ENCODE results near the gene XPO4. TPM values are rescaled to one million over a fixed set of nuclear protein-coding genes. Genes with fewer than 3 reads are reported as not detected.

Gene XPO4
- total RNA-seq, 1 experiment from 2014 or later = 56.9 TPM

DNA sequence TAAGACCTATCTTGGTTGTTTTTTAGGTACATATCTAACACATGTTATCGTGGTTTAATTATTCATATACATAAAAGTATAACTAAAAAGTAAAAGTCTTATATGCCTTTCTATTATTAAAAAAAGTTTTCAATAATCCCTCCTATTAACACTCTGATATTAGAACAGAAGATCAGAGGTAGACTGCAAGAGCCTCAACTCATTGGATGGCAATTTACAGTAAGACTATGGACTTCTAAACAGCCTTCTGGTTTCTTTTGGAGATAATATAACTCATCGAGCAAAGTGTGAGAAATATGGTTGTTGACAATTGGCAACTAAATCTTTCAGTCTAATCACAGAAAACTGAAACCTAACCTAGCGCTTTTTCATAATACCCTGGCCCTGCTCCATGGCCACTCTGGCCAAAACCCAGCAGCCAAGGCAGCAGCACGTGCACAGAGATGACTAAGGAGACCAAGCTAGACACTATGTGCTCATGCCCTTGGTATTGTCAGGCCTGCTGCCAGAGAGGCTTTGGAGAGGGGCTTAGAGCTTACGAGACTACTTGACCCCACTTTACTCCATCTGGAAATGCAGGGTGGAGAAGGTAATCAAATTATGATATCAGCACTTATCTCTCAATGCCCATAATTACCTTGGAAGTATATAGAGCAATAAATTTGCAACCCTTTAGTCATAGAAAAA is 88.2 kb downstream of the XPO4 start:
- in situ Hi-C loops (cut with HindIII; ENCODE audit: low pct_unique_long_range_greater_than_20kb, low sequenced_read_pairs) = no loop called here
- DNase-seq (ENCODE audit: low read depth, low spot score) = no peak

DNA sequence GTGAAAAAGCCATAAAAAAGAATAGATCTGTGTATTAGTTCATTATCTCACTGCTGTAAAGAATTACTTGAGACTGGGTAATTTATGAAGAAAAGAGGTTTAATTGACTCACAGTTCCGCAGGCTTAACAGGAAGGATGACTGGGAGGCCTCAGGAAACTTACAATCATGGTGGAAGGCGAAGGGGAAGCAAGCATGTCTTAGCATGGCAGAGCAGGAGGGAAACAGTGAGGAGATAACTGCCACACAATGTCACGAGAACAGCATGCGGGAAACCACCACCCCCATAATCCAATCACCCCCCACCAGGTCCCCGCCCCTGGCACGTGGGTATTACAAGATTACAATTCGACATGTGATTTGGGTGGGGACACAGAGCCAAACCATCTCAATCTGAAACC is 89.7 kb downstream of the XPO4 start:
- no peak for DNase-seq (ENCODE audit: low read depth, low spot score)
- in situ Hi-C loops (cut with HindIII; ENCODE audit: low pct_unique_long_range_greater_than_20kb, low sequenced_read_pairs) = no loop called here

DNA sequence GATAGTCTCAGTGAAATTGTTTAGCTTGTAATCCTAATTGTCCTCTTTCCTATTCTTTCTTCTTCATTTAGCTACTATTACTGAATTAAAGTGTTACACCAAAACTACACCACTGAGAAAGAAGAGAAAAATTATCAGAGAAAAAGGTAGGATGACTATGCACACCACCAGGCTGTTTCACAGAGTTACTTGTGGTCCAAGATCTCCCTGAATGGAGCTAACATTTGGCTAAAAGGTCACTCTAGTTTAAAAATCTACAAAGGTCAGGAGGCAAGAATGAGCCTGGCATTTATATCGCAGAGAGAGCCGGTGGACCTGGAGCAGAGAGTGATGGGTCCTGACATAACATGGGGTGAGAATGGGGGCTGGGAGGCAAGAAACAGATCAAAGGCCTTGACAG is 91.7 kb downstream of the XPO4 start:
- DNase-seq (ENCODE audit: low read depth, low spot score) = peak; percentile 29
- in situ Hi-C loops (cut with HindIII; ENCODE audit: low pct_unique_long_range_greater_than_20kb, low sequenced_read_pairs) = no loop called here

DNA sequence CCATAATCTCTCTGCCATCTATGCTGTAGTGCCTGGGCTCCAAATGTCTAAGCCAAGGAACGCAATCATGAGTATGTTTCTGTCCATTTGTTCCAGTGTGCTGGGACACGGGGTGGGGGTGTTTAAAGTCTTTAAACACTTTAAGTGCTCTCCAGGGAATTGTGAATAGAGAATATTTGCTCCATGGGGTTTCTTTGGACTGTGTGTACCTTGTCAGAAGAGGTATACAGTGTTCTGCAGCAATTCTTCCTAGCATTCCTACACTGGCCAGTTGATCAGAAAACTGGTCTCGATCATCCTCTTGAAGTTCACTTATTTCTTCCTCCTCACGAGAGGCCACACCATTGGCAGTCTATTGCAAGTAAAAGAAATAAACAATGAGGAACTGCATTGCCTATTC is 93.7 kb downstream of the XPO4 start:
- in situ Hi-C loops (cut with HindIII; ENCODE audit: low pct_unique_long_range_greater_than_20kb, low sequenced_read_pairs) = no loop called here
- DNase-seq (ENCODE audit: low read depth, low spot score) = no peak

DNA sequence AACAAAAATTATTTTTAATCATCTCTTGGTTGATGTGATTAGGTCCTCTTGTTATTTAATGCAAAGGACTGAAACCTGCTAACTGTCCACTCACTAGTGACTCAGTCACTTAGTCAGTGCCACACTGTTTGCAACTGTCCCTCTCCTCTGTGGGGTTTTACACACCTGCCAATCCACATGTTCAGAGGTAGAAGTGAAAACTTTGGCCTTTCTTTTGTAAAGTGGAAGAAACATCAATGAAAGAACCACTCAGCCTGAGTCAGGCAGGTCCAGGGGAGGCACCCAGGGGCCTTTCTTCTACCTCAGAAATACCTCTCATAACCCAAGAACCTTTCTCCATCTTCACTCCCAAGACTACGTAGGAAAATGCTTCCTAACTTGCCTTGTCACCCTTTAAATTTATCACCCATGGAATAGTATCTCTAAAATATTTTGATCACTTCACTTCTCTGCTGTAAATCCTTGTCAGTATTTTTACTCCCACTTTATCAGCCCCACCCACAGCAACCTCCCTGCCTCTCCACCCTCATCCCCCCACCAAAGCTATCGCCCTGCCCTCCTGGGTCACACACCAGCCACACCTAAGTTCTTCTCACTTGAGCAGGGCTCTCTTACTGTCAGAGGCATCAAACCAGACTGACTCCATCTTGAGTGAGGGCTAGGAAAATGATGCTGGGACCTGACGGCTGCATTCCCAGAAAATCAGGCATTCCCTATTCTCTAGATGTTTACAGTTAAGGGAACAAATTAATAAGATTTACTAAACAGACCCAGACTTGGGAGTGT is 99.2 kb downstream of the XPO4 start:
- DNase-seq (ENCODE audit: low read depth, low spot score) = no peak
- in situ Hi-C loops (cut with HindIII; ENCODE audit: low pct_unique_long_range_greater_than_20kb, low sequenced_read_pairs) = no loop called here

DNA sequence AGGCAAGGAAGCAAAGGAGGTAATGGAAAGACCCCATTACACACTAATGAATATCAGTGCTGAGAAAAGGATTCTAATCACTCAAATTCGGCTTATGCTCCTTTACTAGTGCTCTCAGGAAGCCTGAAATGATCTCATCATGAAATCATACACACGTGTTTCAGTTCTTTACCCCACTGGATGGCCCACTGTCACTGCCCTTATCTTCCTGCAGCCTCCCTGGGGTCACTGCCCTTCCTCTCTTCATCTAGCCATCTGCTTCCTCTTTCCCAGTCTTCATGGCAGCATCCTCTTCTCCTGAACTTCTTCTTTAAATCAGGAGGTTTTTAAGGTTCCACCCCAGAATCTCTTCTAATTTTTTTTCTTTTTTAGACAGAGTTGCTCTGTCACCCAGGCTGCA is 100.8 kb downstream of the XPO4 start:
- no peak for DNase-seq (ENCODE audit: low read depth, low spot score)
- in situ Hi-C loops (cut with HindIII; ENCODE audit: low pct_unique_long_range_greater_than_20kb, low sequenced_read_pairs) = no loop called here

DNA sequence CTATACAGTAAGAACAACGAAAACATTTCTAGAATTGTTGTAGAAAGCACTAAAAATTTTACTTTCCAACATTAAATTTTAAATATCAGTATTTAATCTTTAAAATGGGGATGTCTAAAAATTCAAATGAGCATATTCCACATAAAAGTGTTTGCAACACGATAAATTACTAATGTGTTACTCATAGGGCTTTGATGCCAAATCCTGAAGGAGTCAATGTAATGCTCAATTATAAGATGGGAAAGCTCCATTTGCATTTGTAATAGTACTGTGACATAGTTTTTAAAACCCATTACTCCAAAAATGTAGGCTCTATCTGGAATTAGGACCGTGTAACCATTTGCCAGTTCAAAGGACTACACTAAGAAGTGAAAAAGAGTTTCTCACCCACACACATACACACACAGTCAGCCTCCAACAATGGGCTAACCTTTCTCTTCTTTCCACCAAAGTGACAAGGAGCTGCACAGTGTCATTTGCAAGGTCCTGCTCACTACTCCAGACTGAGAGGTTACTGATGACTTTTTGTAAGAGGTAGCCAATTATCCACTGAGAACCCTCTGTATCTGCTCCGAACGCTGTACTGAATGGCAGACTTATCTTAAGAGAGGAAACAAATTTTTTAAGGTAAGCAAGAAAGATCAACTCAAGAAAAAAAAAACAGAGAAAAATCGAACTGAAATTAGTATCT is 102.7 kb downstream of the XPO4 start:
- no peak for DNase-seq (ENCODE audit: low read depth, low spot score)

DNA sequence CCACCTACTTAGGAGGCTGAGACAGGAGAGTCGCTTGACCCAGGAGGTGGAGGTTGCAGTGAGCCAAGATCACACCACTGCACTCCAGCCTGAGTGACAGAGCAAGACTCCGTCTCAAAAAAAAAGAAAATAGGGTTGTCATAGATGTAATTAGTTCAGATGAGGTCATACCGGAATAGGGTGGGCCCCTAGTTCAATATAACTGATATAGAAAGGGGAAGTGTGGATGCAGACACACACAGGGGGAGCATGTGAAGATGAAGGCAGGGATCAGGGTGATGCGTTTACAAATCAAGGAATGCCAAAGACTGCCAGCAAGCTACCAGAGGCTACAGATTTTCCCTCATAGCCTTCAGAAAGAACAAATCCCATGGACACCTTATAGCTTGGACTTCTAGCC is 104.5 kb downstream of the XPO4 start:
- DNase-seq (ENCODE audit: low read depth, low spot score) = no peak
- in situ Hi-C loops (cut with HindIII; ENCODE audit: low pct_unique_long_range_greater_than_20kb, low sequenced_read_pairs) = no loop called here

More for the DNA sequence above, 102.7 kb downstream of the XPO4 start:
- in situ Hi-C loops (cut with HindIII; ENCODE audit: low pct_unique_long_range_greater_than_20kb, low sequenced_read_pairs) = no loop called here

DNA sequence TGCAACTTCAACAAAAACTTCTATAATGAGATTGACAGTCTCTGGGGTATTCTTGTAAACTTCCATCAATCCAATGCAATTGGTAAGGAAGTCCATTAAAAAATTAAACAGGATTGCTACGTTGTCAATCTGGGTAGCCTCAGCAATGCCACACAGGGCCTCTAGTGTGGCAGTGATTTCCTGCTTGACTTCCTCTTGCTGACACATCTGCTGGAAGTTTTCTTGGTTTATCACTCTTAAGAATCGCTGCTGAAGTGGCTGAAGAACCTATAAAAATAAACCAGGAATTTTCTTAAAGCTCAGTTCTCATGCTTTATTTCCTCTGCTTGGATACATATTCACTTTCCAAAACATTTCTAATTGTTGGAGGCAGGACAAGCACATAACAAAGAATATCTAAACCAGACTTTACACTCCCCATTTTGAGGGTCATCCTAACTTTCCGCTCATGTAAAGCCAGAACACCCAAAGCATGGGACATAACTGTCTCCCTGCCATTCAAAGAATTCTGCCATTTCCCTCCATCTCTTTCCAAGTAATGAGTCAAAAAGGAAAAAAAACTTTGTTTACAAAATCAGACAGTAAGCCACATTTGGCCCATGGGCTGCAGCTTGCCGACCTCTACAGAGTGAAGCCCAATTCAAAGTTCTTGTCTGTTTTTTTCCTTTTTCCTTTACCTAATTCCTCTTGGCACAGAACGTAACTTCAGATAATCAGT is 105.6 kb downstream of the XPO4 start:
- in situ Hi-C loops (cut with HindIII; ENCODE audit: low pct_unique_long_range_greater_than_20kb, low sequenced_read_pairs) = no loop called here
- DNase-seq (ENCODE audit: low read depth, low spot score) = no peak

DNA sequence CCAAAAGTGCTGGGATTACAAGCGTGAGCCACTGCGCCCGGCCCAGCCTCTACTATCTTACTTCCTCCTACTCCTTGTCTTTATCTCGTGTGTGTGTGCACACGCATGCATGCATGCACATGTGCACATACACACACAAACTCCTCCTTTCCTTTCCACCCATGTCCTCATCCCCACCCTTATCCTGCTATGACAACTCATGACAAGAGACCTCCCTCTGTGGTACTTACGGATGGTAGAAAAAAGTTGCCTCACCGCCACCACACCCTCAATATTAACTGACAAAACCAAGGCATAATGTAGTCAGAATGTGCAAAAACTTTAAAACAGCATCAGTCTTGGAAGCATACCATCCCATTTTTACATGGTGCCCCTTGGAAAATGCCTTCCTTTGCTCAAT is 112.9 kb downstream of the XPO4 start:
- in situ Hi-C loops (cut with HindIII; ENCODE audit: low pct_unique_long_range_greater_than_20kb, low sequenced_read_pairs) = no loop called here
- no peak for DNase-seq (ENCODE audit: low read depth, low spot score)

DNA sequence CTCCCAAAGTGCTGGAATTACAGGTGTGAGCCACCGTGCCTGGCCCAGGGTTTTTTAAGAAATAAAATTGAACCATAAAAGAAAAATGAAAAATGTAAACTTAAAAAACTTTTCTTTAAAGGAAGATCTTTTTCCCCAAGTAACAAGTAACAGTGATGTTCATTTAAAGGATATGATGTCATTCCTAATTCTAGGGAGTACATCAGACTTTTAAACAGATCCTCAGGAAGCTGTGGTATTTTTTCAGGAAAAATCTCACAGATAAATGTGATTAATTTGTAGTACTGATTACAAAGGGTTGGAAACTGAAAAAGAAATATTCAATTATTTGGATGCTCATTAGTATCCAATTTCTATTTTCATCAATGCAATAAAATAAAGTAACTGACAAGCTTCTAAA is 114.2 kb downstream of the XPO4 start:
- DNase-seq (ENCODE audit: low read depth, low spot score) = no peak
- in situ Hi-C loops (cut with HindIII; ENCODE audit: low pct_unique_long_range_greater_than_20kb, low sequenced_read_pairs) = no loop called here

DNA sequence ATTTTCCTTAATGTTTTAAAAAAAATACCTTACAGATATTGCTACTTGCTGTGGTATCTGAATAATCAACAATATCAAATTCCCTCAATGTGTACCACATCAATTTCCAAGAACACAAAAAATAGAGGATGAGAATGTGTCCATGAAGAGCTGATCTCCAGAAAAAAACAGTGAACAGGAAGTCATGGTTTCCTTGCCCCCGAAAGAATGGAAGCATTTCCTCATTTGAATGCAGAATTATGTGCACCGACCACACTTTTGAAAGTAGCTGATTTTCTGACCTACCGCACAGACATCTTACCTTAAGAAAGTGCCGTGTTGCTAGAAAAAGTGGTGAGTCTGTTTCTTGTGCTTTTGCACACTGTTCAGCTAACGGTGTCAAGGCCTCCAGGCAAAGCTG is 115.4 kb downstream of the XPO4 start:
- in situ Hi-C loops (cut with HindIII; ENCODE audit: low pct_unique_long_range_greater_than_20kb, low sequenced_read_pairs) = no loop called here
- DNase-seq (ENCODE audit: low read depth, low spot score) = no peak

DNA sequence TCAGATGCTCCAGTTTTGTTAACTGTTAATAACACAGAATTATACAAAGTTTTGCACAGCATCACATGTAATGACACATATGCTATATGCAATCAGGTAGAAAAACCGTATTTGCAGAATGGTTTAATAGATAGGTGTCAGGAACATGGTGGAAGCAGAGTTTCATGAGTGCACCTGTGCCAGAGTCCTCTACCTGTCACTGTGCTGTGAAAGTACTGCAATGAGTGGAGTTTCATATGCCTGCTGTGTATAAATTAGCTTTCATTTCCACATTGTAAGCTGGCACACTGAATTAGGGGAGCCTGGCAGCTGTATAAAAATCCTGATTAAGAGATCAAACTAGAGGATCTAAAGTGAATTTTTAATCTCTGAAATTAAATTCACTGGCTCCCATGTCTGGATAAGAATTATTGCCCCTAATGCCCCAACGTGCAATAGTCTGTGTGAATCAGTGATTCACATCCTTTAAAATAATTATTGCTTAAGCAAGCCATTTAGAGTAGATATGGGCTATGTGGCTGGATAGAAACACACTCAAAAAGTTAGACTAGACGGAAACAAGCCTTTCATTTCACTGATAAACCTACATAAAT is 120.3 kb downstream of the XPO4 start:
- in situ Hi-C loops (cut with HindIII; ENCODE audit: low pct_unique_long_range_greater_than_20kb, low sequenced_read_pairs) = no loop called here
- DNase-seq (ENCODE audit: low read depth, low spot score) = no peak

DNA sequence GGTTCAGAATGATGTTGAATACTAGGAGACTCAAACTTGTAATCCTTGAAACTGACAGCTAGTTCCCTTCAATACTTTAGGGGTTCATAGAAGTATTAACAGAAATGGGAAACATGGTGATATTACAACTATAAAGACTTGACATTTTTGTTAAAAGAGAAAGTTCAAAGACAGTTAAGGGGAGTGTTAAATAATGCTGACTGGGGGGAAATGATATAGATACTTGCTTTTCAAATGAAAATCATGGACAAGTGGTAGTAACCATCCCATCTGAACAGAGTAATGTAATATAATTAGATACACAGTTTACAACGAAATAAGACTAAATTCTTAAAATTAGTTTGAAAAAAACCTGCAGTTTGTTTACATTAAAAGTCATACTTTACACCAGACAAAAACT is 122.2 kb downstream of the XPO4 start:
- no peak for DNase-seq (ENCODE audit: low read depth, low spot score)
- in situ Hi-C loops (cut with HindIII; ENCODE audit: low pct_unique_long_range_greater_than_20kb, low sequenced_read_pairs) = no loop called here

DNA sequence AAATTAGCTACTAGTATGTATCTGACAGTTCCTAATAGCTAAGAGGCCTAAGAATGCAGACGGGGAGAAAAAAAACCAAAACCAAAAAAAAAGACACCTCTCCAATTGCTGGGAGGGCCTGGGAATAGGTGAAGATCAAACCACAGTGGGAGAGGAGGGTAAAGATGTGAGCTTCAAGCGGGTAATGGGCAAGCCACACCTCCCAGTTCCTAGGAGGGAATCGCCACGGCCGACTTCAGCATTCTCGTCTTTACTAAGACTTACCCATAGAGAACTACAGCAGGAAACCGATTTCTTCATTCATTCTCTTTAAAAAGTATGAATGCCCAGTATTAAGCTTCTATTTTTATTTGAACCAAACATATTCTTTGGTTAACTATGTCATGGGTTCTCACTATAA is 123.1 kb downstream of the XPO4 start:
- DNase-seq (ENCODE audit: low read depth, low spot score) = no peak

DNA sequence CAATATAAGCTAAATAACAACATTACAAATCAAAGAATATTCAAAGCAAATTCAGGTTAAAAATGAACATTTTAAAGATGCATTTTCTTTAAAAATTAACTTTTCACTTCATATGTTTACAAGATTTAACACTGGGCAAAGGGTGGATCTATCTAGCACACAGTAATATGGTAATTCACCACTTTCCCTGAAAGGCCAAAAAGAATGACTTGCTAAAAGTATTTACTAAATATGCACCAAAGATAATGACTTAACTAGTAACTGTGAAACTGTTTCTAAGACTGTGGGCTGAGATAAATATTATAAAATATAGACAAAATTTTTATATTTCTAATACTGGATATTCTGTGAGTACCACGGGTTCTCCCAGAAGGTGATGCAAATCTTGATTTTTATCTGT is 124.2 kb downstream of the XPO4 start:
- no peak for DNase-seq (ENCODE audit: low read depth, low spot score)
- in situ Hi-C loops (cut with HindIII; ENCODE audit: low pct_unique_long_range_greater_than_20kb, low sequenced_read_pairs) = no loop called here

More for the DNA sequence above, 123.1 kb downstream of the XPO4 start:
- in situ Hi-C loops (cut with HindIII; ENCODE audit: low pct_unique_long_range_greater_than_20kb, low sequenced_read_pairs) = no loop called here

DNA sequence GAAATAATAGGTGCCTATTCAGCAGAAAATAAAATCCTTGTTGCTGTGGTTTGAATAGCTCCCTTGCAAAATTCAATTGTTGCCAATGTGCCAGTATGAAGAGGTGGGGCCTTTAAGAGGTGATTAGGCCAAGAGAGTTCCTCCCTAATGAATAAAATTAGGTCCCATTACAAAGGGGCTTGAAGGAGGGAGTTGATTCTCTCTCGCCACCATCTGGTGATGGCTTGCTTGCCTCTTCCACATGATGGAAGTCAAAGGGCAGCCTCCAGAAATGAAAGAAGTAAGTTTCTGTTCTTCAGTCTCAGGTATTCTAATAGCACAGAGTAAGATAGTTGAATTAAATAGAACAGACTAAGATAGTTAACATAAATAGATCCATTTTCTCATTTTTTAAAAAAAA is 125.8 kb downstream of the XPO4 start:
- in situ Hi-C loops (cut with HindIII; ENCODE audit: low pct_unique_long_range_greater_than_20kb, low sequenced_read_pairs) = no loop called here
- DNase-seq (ENCODE audit: low read depth, low spot score) = no peak

DNA sequence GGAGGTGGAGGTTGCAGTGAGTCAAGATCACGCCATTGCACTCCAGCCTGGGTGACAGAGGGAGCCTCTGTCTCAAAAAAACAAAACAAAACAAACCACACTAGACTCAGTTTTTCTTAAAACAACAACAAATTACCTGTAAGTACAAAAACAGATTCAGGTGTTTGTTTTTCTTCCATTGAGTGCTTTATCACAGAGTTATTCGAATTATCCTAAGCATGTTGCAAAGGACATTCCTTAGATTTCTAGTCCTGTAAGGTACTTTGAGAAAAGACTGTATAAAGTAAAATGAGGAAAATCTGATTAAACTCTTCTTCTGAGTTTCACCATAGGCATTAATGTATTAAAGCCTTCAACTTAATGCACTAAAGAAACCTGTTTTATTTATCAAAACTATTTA is 126.6 kb downstream of the XPO4 start:
- DNase-seq (ENCODE audit: low read depth, low spot score) = no peak
- in situ Hi-C loops (cut with HindIII; ENCODE audit: low pct_unique_long_range_greater_than_20kb, low sequenced_read_pairs) = no loop called here
